ENCODE measurements around the gene RTRAF.

Gene RTRAF

GRCh38 chr14:51996148-51996746, 6.9 kb downstream of the RTRAF start:
- no peak for DNase-seq (ENCODE audit: low spot score)

GRCh38 chr14:51998348-51998747, 9.0 kb downstream of the RTRAF start:
- no peak for DNase-seq (ENCODE audit: low spot score)

- no peak for DNase-seq (ENCODE audit: low spot score)
These were observed 9.7 kb downstream of the RTRAF start for GRCh38 chr14:51999084-51999483.

- DNase-seq (ENCODE audit: low spot score), result no peak
These were observed 10.8 kb downstream of the RTRAF start for GRCh38 chr14:52000019-52000582.

- no peak for DNase-seq (ENCODE audit: low spot score)
These were observed 11.3 kb downstream of the RTRAF start for GRCh38 chr14:52000696-52001095.

- DNase-seq (ENCODE audit: low spot score), result no peak
These were observed 13.2 kb downstream of the RTRAF start for GRCh38 chr14:52002542-52002941.

GRCh38 chr14:52003324-52003723, 14.0 kb downstream of the RTRAF start:
- no peak for DNase-seq (ENCODE audit: low spot score)

- DNase-seq (ENCODE audit: low spot score), result no peak
These were observed 16.3 kb downstream of the RTRAF start for GRCh38 chr14:52005625-52006024.

GRCh38 chr14:52006361-52006760, 17.0 kb downstream of the RTRAF start:
- no peak for DNase-seq (ENCODE audit: low spot score)

GRCh38 chr14:52007211-52007610, 17.9 kb downstream of the RTRAF start:
- no peak for DNase-seq (ENCODE audit: low spot score)

- no peak for DNase-seq (ENCODE audit: low spot score)
These were observed 18.3 kb downstream of the RTRAF start for GRCh38 chr14:52007637-52008036.

- no peak for DNase-seq (ENCODE audit: low spot score)
These were observed 18.8 kb downstream of the RTRAF start for GRCh38 chr14:52008136-52008535.

- DNase-seq (ENCODE audit: low spot score), result no peak
These were observed 20.9 kb downstream of the RTRAF start for GRCh38 chr14:52010173-52010693.

- no peak for DNase-seq (ENCODE audit: low spot score)
These were observed 22.2 kb downstream of the RTRAF start for GRCh38 chr14:52011523-52011922.

GRCh38 chr14:52012635-52013034, 23.3 kb downstream of the RTRAF start:
- no peak for DNase-seq (ENCODE audit: low spot score)

- DNase-seq (ENCODE audit: low spot score), result no peak
These were observed 24.7 kb downstream of the RTRAF start for GRCh38 chr14:52013984-52014600.

GRCh38 chr14:52014601-52015267, 25.4 kb downstream of the RTRAF start:
- DNase-seq (ENCODE audit: low spot score), result no peak

GRCh38 chr14:52015411-52016030, 26.2 kb downstream of the RTRAF start:
- DNase-seq (ENCODE audit: low spot score), result no peak

GRCh38 chr14:52018252-52018651, 28.9 kb downstream of the RTRAF start:
- no peak for DNase-seq (ENCODE audit: low spot score)

- DNase-seq (ENCODE audit: low spot score), result no peak
These were observed 29.6 kb downstream of the RTRAF start for GRCh38 chr14:52018970-52019369.

GRCh38 chr14:52020161-52020714, 30.9 kb downstream of the RTRAF start:
- no peak for DNase-seq (ENCODE audit: low spot score)
